ENCODE results near the gene FRMD4A. TPM values are rescaled to one million over a fixed set of nuclear protein-coding genes. Genes with fewer than 3 reads are reported as not detected.

FRMD4A gene
- total RNA-seq, 2 donors from 2014 or later = 18.9 to 46.1 TPM

DNA sequence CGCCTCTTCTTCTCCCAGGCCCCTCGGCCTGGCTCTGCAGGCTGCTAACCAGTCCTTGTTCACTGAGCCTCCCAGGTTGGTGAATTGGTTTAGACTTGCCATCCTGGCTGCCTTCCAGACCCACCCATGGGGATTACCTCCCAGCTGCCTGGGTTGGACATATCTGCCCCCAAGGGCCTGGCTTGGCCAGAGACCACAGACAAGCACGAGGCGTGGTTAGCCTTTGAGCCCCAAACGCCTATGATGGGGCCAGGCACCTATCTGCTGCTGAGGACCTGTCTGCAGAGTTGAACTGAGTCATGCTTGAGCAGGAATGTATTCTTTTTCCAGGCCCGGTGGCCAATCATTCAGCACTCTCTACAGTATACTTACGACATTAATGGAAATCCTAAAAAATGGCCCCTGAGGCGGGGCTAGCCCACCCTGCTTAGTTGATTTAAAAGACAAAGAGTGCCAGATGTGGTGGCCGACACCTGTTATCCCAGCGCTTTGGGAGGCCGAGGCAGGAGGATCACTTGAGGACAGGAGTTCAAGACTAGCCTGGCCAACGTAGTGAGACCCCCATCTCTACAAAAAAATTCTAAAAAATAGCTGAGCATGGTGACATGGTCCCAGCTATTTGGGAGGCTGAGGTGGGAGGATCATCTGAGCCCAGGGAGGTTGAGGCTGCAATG, 361.5 kb downstream of the FRMD4A start:
- TF ChIP-seq, protein P1, sequence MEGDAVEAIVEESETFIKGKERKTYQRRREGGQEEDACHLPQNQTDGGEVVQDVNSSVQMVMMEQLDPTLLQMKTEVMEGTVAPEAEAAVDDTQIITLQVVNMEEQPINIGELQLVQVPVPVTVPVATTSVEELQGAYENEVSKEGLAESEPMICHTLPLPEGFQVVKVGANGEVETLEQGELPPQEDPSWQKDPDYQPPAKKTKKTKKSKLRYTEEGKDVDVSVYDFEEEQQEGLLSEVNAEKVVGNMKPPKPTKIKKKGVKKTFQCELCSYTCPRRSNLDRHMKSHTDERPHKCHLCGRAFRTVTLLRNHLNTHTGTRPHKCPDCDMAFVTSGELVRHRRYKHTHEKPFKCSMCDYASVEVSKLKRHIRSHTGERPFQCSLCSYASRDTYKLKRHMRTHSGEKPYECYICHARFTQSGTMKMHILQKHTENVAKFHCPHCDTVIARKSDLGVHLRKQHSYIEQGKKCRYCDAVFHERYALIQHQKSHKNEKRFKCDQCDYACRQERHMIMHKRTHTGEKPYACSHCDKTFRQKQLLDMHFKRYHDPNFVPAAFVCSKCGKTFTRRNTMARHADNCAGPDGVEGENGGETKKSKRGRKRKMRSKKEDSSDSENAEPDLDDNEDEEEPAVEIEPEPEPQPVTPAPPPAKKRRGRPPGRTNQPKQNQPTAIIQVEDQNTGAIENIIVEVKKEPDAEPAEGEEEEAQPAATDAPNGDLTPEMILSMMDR (IDR thresholded peaks at IDR 0.05) = no peak
- TF ChIP-seq POLR2A (IDR thresholded peaks at IDR 0.05) = no peak
- Histone ChIP-seq H3K27ac (no peak overlapping the region), H3K9me3 (no peaks in the 10 kb centered on the region), H3K36me3 (replicated peaks in 1 of 2; ENCODE audit: insufficient read depth in 1 of 2, low read depth in 2 of 2) (no peaks in the 10 kb centered on the region), H3K4me3 (no peak overlapping the region), H3K4me1 (no peaks in the 10 kb centered on the region), H3K27me3 (no peaks in the 10 kb centered on the region)
- intact Hi-C loops (cut with DNase I) = no loop called here
- DNase-seq (no peak), ATAC-seq (no peak)
- 88 to 91% methylated on average over 10 to 12 of the region's 12 CpGs for WGBS, 2 donors

DNA sequence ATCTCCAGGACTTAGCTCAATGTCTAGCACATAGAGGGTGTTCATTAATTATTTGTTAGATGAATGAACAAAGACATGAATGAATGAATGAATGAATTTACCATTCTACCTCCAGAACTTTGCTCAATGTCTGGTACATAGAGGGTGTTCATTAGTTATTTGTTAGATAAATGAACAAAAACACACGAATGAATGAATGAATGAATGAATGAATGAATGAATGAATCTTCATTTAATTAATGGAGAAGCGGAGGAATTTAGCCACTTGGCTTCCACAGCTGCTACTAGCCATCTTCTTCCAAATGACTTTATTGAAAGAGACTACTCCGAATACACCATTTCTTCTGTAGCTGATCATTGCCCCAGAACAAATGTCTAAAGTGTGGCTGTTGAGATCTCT, 368.9 kb downstream of the FRMD4A start:
- intact Hi-C loops (cut with DNase I) = no loop called here
- DNase-seq = no peak
- Histone ChIP-seq H3K4me3 (no peak overlapping the region), H3K27me3 (no peaks in the 10 kb centered on the region), H3K9me3 (no peaks in the 10 kb centered on the region), H3K27ac (no peak overlapping the region), H3K36me3 (replicated peaks in 1 of 2; ENCODE audit: insufficient read depth in 1 of 2, low read depth in 2 of 2) (no peaks in the 10 kb centered on the region), H3K4me1 (no peaks in the 10 kb centered on the region)
- no peak for ATAC-seq
- WGBS, 2 donors = 69 to 75% methylated on average over 3 of the region's 3 CpGs
- TF ChIP-seq POLR2A (IDR thresholded peaks at IDR 0.05) = no peak
- TF ChIP-seq, protein P1 (IDR thresholded peaks at IDR 0.05) = no peak

DNA sequence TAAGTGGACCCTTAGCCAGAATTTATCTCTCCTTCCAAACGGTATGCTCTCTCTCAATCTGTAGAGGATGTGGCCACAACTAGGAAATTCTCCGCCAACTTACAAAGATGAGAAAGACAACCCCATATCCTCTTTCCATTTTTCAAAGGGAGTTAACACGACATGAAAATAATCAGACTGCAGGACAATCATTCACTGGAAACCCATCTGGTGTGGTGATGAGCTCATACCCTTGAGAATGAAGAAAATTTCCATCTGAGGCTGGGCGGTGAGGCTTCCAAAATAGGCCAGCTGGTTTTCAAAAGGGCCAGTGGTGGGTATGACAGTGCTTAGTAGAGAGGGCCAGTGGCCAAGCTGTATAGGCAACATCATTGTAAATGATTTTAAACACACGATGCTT, 369.6 kb downstream of the FRMD4A start:
- DNase-seq (no peak), ATAC-seq (no peak)
- 63 to 68% methylated on average over 5 of the region's 5 CpGs for WGBS, 2 donors
- intact Hi-C loops (cut with DNase I) = no loop called here
- Histone ChIP-seq H3K27me3 (no peaks in the 10 kb centered on the region), H3K36me3 (replicated peaks in 1 of 2; ENCODE audit: insufficient read depth in 1 of 2, low read depth in 2 of 2) (no peaks in the 10 kb centered on the region), H3K4me1 (no peaks in the 10 kb centered on the region), H3K9me3 (no peaks in the 10 kb centered on the region), H3K27ac (no peak overlapping the region), H3K4me3 (no peak overlapping the region)
- no peak for TF ChIP-seq POLR2A (IDR thresholded peaks at IDR 0.05)
- TF ChIP-seq, protein P1 (IDR thresholded peaks at IDR 0.05) = no peak

DNA sequence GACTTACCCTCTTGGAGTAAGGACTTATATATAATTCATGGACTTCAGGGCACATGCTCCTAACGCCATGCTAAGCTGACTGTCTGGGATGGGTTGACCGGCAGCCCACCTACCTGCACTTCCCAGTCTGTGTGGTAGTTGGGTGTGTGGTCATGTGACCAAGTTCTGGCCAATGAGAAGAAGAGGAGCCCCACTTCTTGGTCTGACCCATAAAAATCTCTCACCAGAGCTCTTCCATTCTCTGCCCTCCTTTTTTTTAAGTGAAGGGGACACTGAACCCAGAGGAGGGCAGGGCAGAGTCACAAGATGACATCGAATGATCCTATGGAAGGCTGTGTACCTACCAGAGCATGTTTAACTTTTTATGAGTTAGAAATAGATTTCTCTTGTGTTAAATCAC, 370.1 kb downstream of the FRMD4A start:
- intact Hi-C loops (cut with DNase I) = no loop called here

More for the DNA sequence above, 370.1 kb downstream of the FRMD4A start:
- no peak for TF ChIP-seq POLR2A (IDR thresholded peaks at IDR 0.05)
- TF ChIP-seq, protein P1 (IDR thresholded peaks at IDR 0.05) = no peak
- WGBS, 2 donors = 77 to 81% methylated on average over 3 of the region's 3 CpGs
- DNase-seq (no peak), ATAC-seq (no peak)
- Histone ChIP-seq H3K4me1 (no peaks in the 10 kb centered on the region), H3K27ac (no peak overlapping the region), H3K4me3 (no peak overlapping the region), H3K9me3 (no peaks in the 10 kb centered on the region), H3K36me3 (replicated peaks in 1 of 2; ENCODE audit: insufficient read depth in 1 of 2, low read depth in 2 of 2) (no peaks in the 10 kb centered on the region), H3K27me3 (no peaks in the 10 kb centered on the region)
